Heart right ventricle (tissue), 16 donors: ENCODE data around the gene TMEM86B. TPM values are rescaled to one million over a fixed set of nuclear protein-coding genes. Genes with fewer than 3 reads are reported as not detected.

Experiments
- ATAC-seq, 8 donors: fragments of 200-7000 bp; cut with Tn5 transposase; one replicate each; pipeline ENCODE4 v1.9.1; 2020; ENCODE audit warnings: mild to moderate bottlenecking in 8 of 8, moderate library complexity in 8 of 8, moderate number of reproducible peaks in 1 of 8
- DNase-seq, 2 donors: peaks; one replicate each; pipeline ENCODE4 v3.0.0-alpha.2; 2020
- H3K27ac ChIP-seq, 10 donors: fragments of 200-600 bp; sonication (generic) in 2 of 10; one replicate each; pipeline versions ENCODE4 v1.5.0 to v1.8.0; 2020 to 2022; ENCODE audit warnings: mild to moderate bottlenecking in 3 of 10
- H3K27me3 ChIP-seq, 7 donors: fragments of 200-600 bp; one replicate each; pipeline ENCODE4 v1.8.0; 2021 to 2022; ENCODE audit warnings: mild to moderate bottlenecking in 2 of 7
- H3K36me3 ChIP-seq, 9 donors: fragments of 200-600 bp; sonication (generic) in 1 of 9; one replicate each; pipeline versions ENCODE4 v1.5.0 to v1.8.0; 2020 to 2022; ENCODE audit warnings: mild to moderate bottlenecking in 2 of 9
- H3K4me1 ChIP-seq, 9 donors: fragments of 200-600 bp; sonication (generic) in 1 of 9; one replicate each; pipeline versions ENCODE4 v1.5.0 to v1.8.0; 2020 to 2022; ENCODE audit warnings: mild to moderate bottlenecking in 4 of 9
- H3K4me3 ChIP-seq, 10 donors: fragments of 200-600 bp; sonication (generic) in 2 of 10; one replicate each; pipeline versions ENCODE4 v1.5.0 to v1.8.0; 2020 to 2022; ENCODE audit warnings: mild to moderate bottlenecking in 7 of 10, moderate library complexity in 2 of 10
- H3K9me3 ChIP-seq, 11 donors: fragments of 200-600 bp in 10 of 11; sonication (generic) in 2 of 11; one replicate each; pipeline versions ENCODE4 v1.5.0 to v1.8.0; 2013 to 2022; ENCODE audit warnings: mild to moderate bottlenecking in 2 of 11, control low read depth in 1 of 11, moderate library complexity in 1 of 11
- WGBS, 2 donors: extraction: QIAGEN DNeasy Blood & Tissue Kit; methylation state at CpG; one replicate each; pipeline ENCODE4 v1.1.7; 2013; ENCODE audit warnings: inconsistent platforms in 1 of 2; 5-methylcytosine and 5-hydroxymethylcytosine counted together
- intact Hi-C, 10 donors: fragments of 100-400 bp; cut with DNase I; formaldehyde crosslinking; loops; one replicate each; pipeline versions ENCODE4 v1.11.1 to v1.14.2; 2022
- polyA plus RNA-seq, 2 donors: library from polyadenylated mRNA; stranded (reverse); fragments of 200-250 nt; gene quantifications; one replicate each; pipeline ENCODE4 v1.2.3, GENCODE V29; 2013
- total RNA-seq, 10 donors: library from RNA; stranded (reverse); fragmentation: NEBNext Ultra II Directional in 3 of 10; extraction: Animal tissue kit (Norgen Biotek cat#: 25700) in 3 of 10; gene quantifications; one replicate each; pipeline versions ENCODE4 v1.2.1 to v1.2.4, GENCODE V29; 2021 to 2023
- TF ChIP-seq, protein P1 (sequence below), 9 donors: fragments of 200-600 bp; sonication (generic) in 2 of 9; IDR thresholded peaks; one replicate each; pipeline versions ENCODE4 v1.5.0 to v1.8.0; 2021 to 2022; ENCODE audit warnings: antibody characterized with exemption in 9 of 9, mild to moderate bottlenecking in 5 of 9, moderate library complexity in 1 of 9
- donor health status: Arrhythmogenic right ventricular cardiomyopathy.
- donor health status: ischemic (EF 13 %, LVEDD 7.1; RV severe dilation, severe dysfunction).
- donor health status: healthy with polysubstance abuse.
- donor health status: DM: no; HTN: yes; CAD: no.
- donor health status: DM: no; HTN: no; CAD: no.
- donor health status: ischemic (EF 25% LVEDD 6.9; RV normal size, moderate dysfunction).
- donor health status: ischemic (EF 25% LVEDD 5.7; RV mildly dilated, moderate dysfunction).
- donor health status: healthy.
- donor health status: DM: yes; HTN: yes; CAD: no.
- donor health status: Ischemic cardiomyopathy.
- donor health status: ischemic (EF 35%, LVEDD 5.7; RV mildly dilated, moderate dysfunction).
- donor health status: nonischemic (EF 11% LVEDD 7.7; RV severe dilation, severe dysfunction).
- donor health status: DM: yes; HTN: yes; CAD: no.
- donor health status: PGD.
- donor health status: ischemic (EF 29% LVEDD 5.4; RV normal size, mild dysfunction).
- donor health status: nonischemic (EF 23%, LVEDD 6.1; RV moderate dilation, normal function).

The TMEM86B gene
- total and polyA plus RNA-seq, 12 donors: 0.77 to 5.9 (median 2.0) TPM

DNA sequence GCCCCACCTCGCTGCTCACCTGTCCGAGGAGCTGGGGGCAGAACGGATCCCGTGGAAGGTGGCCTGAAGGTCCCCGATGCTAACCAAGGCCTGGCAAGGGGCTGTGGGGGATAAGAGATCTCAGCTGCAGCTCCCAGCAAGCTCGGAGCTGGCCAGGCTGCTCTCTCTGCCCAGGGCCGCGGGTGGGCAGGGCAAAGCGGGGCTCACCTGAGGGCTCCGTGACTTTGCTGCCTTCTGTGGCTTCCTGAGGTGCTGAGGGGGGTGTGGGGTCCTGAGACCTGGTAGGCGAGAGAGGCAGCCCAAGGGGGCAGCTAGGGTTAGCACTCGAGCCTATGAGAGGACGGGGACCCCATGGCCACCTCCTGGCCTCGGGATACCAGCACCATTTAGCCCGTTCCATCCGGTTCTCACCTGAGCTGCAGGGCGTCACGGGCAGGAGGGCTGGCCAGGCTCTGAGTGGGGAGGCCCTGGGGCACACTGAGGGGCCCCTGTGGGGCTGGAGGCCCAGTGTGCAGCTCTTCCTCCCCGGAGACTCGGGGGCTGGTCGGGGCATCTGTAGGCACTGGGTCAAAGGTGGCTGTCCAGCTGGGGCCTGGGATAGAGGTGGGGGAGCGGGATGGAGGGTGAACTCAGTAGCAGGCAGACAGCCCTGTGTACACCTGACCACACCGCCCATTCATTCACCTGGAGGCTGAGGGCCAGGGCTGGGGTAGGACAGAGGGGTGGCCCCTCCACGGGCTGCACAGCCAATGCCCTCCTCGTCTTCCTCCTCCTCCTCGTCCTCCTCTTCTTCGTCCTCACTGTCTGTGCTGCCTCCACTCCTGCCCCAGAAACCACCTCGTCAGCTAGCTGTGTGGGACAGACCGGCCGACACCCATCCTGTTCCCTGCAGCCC, 3.1 kb upstream of the TMEM86B start:
- no peaks in the 10 kb centered on the region for H3K9me3 ChIP-seq
- no peaks in the 10 kb centered on the region for H3K27me3 ChIP-seq
- DNase-seq (no peak), ATAC-seq (no peak)
- 92 to 93% methylated on average over 29 to 30 of the region's 30 CpGs for WGBS, 2 donors
- H3K36me3 ChIP-seq: peaks cover 0 to 99% (median 62%) of the 10 kb centered on the region in 9 donors
- H3K4me1 ChIP-seq: peaks cover 0 to 23% (median 13%) of the 10 kb centered on the region in 9 donors
- H3K4me3 ChIP-seq: no peak overlapping the region
- intact Hi-C loops: no loop called here
- TF ChIP-seq, protein P1, sequence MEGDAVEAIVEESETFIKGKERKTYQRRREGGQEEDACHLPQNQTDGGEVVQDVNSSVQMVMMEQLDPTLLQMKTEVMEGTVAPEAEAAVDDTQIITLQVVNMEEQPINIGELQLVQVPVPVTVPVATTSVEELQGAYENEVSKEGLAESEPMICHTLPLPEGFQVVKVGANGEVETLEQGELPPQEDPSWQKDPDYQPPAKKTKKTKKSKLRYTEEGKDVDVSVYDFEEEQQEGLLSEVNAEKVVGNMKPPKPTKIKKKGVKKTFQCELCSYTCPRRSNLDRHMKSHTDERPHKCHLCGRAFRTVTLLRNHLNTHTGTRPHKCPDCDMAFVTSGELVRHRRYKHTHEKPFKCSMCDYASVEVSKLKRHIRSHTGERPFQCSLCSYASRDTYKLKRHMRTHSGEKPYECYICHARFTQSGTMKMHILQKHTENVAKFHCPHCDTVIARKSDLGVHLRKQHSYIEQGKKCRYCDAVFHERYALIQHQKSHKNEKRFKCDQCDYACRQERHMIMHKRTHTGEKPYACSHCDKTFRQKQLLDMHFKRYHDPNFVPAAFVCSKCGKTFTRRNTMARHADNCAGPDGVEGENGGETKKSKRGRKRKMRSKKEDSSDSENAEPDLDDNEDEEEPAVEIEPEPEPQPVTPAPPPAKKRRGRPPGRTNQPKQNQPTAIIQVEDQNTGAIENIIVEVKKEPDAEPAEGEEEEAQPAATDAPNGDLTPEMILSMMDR (IDR thresholded peaks at IDR 0.05): no peak
- H3K27ac ChIP-seq: no peak overlapping the region

DNA sequence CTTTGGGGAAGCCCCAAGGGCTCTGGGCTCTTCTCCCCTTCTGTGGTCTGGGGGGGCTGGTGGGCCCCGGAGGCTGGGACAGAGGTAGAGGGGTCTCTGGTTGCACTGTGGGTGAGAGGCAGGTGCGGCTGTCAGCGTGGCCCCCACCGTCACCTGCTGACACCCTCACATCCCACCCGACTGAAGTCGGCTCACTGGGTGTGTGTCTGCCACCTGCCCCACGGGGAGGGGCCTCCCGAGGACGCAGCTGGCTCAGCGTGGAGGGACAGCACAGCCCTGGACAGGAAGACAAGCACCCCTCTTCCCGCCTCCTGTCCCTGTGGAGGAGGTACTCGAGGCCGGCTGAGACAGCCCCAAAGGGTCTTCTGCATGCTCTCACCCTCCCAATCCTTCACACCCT, 2.2 kb upstream of the TMEM86B start:
- no peak for DNase-seq

DNA sequence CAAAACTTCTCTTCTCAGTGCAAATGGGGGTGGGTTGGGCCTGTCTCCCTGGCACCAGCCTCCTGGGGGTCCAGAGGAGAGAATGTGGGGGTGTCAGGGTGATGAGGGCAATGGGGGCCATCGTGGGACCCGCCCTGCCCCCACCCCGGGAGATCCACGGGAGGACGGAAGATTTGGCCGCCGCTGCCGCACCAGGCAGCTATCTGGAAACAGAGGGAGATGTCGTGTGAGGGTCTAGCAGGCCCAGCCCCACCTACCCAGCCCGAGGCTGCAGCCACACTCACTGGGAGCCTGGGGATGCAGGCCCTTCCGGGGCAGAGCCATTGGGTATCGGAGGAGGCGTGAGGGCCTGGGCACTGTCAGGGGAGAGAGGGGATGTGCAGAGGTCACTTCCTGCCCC, 1.8 kb upstream of the TMEM86B start:
- peaks cover 0 to 91% (median 53%) of the 10 kb centered on the region in 9 donors for H3K36me3 ChIP-seq
- WGBS, 2 donors: 83% methylated on average over 13 of the region's 13 CpGs

More for the DNA sequence above, 2.2 kb upstream of the TMEM86B start:
- Histone ChIP-seq H3K36me3 (peaks cover 0 to 95% (median 54%) of the 10 kb centered on the region in 9 donors), H3K27ac (no peak overlapping the region), H3K4me3 (no peak overlapping the region), H3K9me3 (no peaks in the 10 kb centered on the region), H3K27me3 (no peaks in the 10 kb centered on the region), H3K4me1 (peaks cover 0 to 23% (median 13%) of the 10 kb centered on the region in 9 donors)
- TF ChIP-seq, protein P1 (IDR thresholded peaks at IDR 0.05): no peak
- intact Hi-C loops: no loop called here
- ATAC-seq: no peak
- 85 to 86% methylated on average over 13 of the region's 13 CpGs for WGBS, 2 donors

DNA sequence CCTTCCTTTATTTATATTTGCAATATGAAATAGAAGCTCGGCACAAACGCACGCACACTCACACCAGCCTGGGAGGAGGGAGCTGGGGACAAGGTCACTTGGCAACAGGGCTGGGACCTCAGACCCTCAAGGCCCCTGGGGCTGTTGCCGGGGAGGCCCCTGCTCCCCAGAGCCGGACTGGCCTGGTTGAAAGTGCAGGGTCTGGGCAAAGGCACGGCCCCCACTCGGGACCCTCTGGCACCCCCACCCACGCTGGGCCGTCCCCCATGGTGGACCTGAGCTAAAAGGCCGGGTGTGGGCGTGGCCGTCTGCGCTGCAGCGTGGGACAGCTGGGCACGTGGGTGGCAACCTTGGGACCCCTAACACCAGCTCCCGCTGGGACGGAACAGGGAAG, 1.2 kb upstream of the TMEM86B start:
- intact Hi-C loops: no loop called here

More for the DNA sequence above, 1.8 kb upstream of the TMEM86B start:
- Histone ChIP-seq H3K9me3 (no peaks in the 10 kb centered on the region), H3K27ac (no peak overlapping the region), H3K4me3 (no peak overlapping the region), H3K27me3 (no peaks in the 10 kb centered on the region), H3K4me1 (peaks cover 0 to 23% (median 13%) of the 10 kb centered on the region in 9 donors)
- no peak for DNase-seq
- no peak for ATAC-seq
- intact Hi-C loops: no loop called here
- TF ChIP-seq, protein P1 (IDR thresholded peaks at IDR 0.05): no peak

More for the DNA sequence above, 1.2 kb upstream of the TMEM86B start:
- Histone ChIP-seq H3K4me1 (peaks cover 0 to 23% (median 13%) of the 10 kb centered on the region in 9 donors), H3K27ac (no peak overlapping the region), H3K36me3 (peaks cover 0 to 86% (median 52%) of the 10 kb centered on the region in 9 donors), H3K4me3 (no peak overlapping the region), H3K27me3 (no peaks in the 10 kb centered on the region), H3K9me3 (no peaks in the 10 kb centered on the region)
- TF ChIP-seq, protein P1 (IDR thresholded peaks at IDR 0.05): no peak
- 85 to 90% methylated on average over 17 of the region's 17 CpGs for WGBS, 2 donors
- ATAC-seq (no peak), DNase-seq (no peak)
